Mammary epithelial cell (primary cell): ENCODE results near the gene SMOC1.

Experiments used
- CTCF ChIP-seq, 2 donors: IDR thresholded peaks in 1 of 2; conservative IDR thresholded peaks in 1 of 2; 2 replicates each; pipeline ENCODE4 v1.5.1; 2011 to 2012; ENCODE audit warnings: inconsistent platforms in 2 of 2, low read length in 2 of 2, mild to moderate bottlenecking in 2 of 2, control low read depth in 1 of 2, low read depth in 1 of 2; ENCODE audit not compliant: insufficient read depth in 1 of 2; ENCODE audit errors: extremely low read depth in 1 of 2
- EZH2 ChIP-seq: IDR thresholded peaks from 2 replicates; pipeline ENCODE4 v1.6.1; 2012; ENCODE audit warnings: low read length, inconsistent platforms, borderline replicate concordance

- TF ChIP-seq CTCF (conservative IDR thresholded peaks at IDR 0.05 in 1 of 2, IDR thresholded peaks at IDR 0.05 in 1 of 2; ENCODE audit: extremely low read depth in 1 of 2, insufficient read depth in 1 of 2, low read depth in 1 of 2, low read length in 2 of 2): no peak
- no peak for TF ChIP-seq EZH2
Measured at GRCh38 chr14:70032016-70032415, 152.8 kb downstream of the SMOC1 start.
